ENCODE results near the gene DHX36.

DHX36 gene

GRCh38 chr3:154241496-154241895, 82.8 kb downstream of the DHX36 start:
- TF ChIP-seq CTCF (IDR thresholded peaks at IDR 0.05; ENCODE audit: borderline replicate concordance, control extremely low read depth, extremely low read depth, insufficient read depth, missing control alignments): no peak
- no peak for DNase-seq (ENCODE audit: low spot score)
- in situ Hi-C loops (cut with MboI; ENCODE audit: low sequenced_read_pairs, unreplicated experiment): no loop called here

GRCh38 chr3:154240235-154240634, 84.1 kb downstream of the DHX36 start:
- in situ Hi-C loops (cut with MboI; ENCODE audit: low sequenced_read_pairs, unreplicated experiment): no loop called here
- TF ChIP-seq CTCF (IDR thresholded peaks at IDR 0.05; ENCODE audit: borderline replicate concordance, control extremely low read depth, extremely low read depth, insufficient read depth, missing control alignments): no peak

GRCh38 chr3:154236331-154236730, 88.0 kb downstream of the DHX36 start:
- no peak for DNase-seq (ENCODE audit: low spot score)
- in situ Hi-C loops (cut with MboI; ENCODE audit: low sequenced_read_pairs, unreplicated experiment): no loop called here

More at GRCh38 chr3:154240235-154240634, 84.1 kb downstream of the DHX36 start:
- no peak for DNase-seq (ENCODE audit: low spot score)

GRCh38 chr3:154235330-154235729, 89.0 kb downstream of the DHX36 start:
- no peak for TF ChIP-seq CTCF (IDR thresholded peaks at IDR 0.05; ENCODE audit: borderline replicate concordance, control extremely low read depth, extremely low read depth, insufficient read depth, missing control alignments)
- in situ Hi-C loops (cut with MboI; ENCODE audit: low sequenced_read_pairs, unreplicated experiment): no loop called here
- DNase-seq (ENCODE audit: low spot score): no peak

More at GRCh38 chr3:154236331-154236730, 88.0 kb downstream of the DHX36 start:
- TF ChIP-seq CTCF (IDR thresholded peaks at IDR 0.05; ENCODE audit: borderline replicate concordance, control extremely low read depth, extremely low read depth, insufficient read depth, missing control alignments): no peak

- DNase-seq (ENCODE audit: low spot score): no peak
- in situ Hi-C loops (cut with MboI; ENCODE audit: low sequenced_read_pairs, unreplicated experiment): no loop called here
- TF ChIP-seq CTCF (IDR thresholded peaks at IDR 0.05; ENCODE audit: borderline replicate concordance, control extremely low read depth, extremely low read depth, insufficient read depth, missing control alignments): no peak
Observed at GRCh38 chr3:154229217-154229590, 95.1 kb downstream of the DHX36 start.

- no peak for TF ChIP-seq CTCF (IDR thresholded peaks at IDR 0.05; ENCODE audit: borderline replicate concordance, control extremely low read depth, extremely low read depth, insufficient read depth, missing control alignments)
- DNase-seq (ENCODE audit: low spot score): no peak
- in situ Hi-C loops (cut with MboI; ENCODE audit: low sequenced_read_pairs, unreplicated experiment): no loop called here
Observed at GRCh38 chr3:154228561-154229216, 95.6 kb downstream of the DHX36 start.
